Measurements from ENCODE around the gene MYO1H.
"Not testable (repeated sequence)": the region's sequence is repeated elsewhere in the genome, so short reads cannot be mapped to it uniquely, and the experiment has no call there.

MYO1H gene

DNA sequence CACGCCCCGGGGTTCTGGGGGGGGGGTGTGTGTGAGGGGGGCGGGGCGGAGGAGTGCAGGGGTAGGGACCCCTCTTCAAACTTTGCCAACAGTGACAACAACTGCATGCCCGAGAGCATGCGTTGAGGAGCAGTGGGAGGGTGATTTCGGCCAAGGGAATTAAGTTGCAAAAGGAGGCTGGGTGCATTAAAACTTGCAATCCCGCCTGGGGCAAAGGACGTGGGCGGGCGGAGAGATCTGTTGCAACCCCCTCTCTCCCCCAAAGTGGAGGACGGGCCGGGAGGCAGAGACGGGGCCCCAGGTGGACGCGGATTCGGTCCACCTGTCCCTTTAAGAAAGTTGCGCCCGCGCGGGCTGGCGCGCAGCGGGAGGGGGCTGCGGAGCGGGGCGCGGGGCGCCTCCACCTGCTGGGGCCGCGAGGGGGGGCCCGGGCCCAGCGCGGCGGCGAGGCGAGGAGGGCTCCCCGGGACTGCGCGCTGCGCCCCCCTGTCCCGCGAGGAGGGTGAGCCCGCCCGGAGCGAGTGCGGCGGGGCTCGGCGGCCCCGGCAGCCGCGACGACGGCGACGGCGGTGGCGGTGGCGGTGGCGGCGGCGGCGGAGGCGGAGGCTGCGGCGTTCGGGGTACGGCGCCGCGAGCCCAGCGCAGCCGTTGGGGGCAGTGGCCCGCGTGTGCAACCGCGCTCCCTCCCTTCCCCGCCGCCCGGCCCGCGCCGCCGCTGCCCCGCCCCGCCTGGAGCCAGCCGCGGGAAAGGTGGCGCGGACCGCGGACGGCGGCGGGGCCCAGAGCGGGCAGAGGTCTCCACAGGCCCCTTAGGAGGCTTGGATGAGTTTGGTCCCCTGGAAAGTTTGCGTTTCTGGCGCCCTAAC, 38.1 kb upstream of the MYO1H start:
- Histone ChIP-seq H3K9ac (ENCODE audit: low read depth in 1 of 2, low read length in 2 of 2) (peak overlapping the region in 1 of 2 donors; percentile 25), H3K36me3 (ENCODE audit: control insufficient read depth in 2 of 2, insufficient read depth in 2 of 2, low read length in 2 of 2) (no peaks in the 10 kb centered on the region), H3K4me1 (ENCODE audit: control insufficient read depth in 2 of 2, insufficient read depth in 2 of 2, low read length in 2 of 2) (peaks cover 2 to 7% of the 10 kb centered on the region in 2 donors), H3K27ac (ENCODE audit: low read depth in 2 of 2, low read length in 2 of 2) (no peak overlapping the region), H3K4me3 (ENCODE audit: low read length in 2 of 2) (peak overlapping the region; percentile 58 to 71), H3K27me3 (ENCODE audit: control insufficient read depth in 2 of 2, insufficient read depth in 2 of 2, low read length in 2 of 2) (peaks cover 23 to 31% of the 10 kb centered on the region in 2 donors), H3K9me3 (ENCODE audit: control insufficient read depth in 2 of 2, low read length in 2 of 2) (no peaks in the 10 kb centered on the region)

DNA sequence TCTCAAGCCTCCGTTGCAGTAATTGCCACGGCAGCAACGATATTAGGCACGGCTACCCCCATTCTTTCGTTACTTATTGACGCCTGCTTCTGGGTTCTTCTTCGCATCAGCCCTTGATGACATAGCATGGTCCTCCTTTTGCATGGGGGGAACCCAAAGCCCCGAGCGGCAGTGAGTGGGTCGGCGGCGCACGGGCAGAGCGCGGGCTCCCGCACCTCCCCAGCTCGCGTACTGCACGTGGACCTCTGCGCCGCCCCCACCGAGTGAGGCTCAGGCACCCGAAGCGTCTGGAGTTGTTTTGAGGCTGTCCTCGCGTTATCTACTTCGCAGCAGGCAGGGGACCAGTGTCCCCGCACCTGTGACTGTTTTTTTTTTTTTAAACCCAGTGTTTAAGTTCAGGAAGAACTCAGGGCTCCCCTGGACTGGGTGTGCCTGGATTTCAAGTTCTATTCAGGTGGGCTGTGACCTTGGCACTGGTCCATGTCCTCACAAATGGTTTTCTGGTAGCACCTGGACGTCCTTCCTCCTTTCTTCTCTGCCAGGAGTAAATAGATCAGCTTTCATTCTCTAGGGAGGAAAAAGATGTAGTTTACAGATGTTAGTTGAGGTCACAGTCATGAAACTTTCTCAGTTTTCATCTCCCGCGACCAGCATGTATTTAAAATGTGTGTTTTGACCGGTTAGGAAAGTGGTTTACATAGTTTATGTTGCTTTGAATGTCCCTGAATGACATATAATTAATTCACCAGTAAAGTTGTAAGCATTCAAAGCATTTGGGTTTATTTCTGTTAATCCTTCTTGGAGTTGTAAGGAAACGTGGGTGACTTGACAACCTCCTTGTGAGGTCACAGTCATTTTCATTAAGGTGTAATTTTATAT, 37.2 kb upstream of the MYO1H start:
- no peaks in the 10 kb centered on the region for H3K9me3 ChIP-seq (ENCODE audit: control insufficient read depth in 2 of 2, low read length in 2 of 2)
- no peak overlapping the region for H3K27ac ChIP-seq (ENCODE audit: low read depth in 2 of 2, low read length in 2 of 2)
- no peaks in the 10 kb centered on the region for H3K36me3 ChIP-seq (ENCODE audit: control insufficient read depth in 2 of 2, insufficient read depth in 2 of 2, low read length in 2 of 2)
- peak overlapping the region in 1 of 2 donors; percentile 25 for H3K9ac ChIP-seq (ENCODE audit: low read depth in 1 of 2, low read length in 2 of 2)
- peaks cover 23 to 28% of the 10 kb centered on the region in 2 donors for H3K27me3 ChIP-seq (ENCODE audit: control insufficient read depth in 2 of 2, insufficient read depth in 2 of 2, low read length in 2 of 2)
- peaks cover 2 to 7% of the 10 kb centered on the region in 2 donors for H3K4me1 ChIP-seq (ENCODE audit: control insufficient read depth in 2 of 2, insufficient read depth in 2 of 2, low read length in 2 of 2)
- H3K4me3 ChIP-seq (ENCODE audit: low read length in 2 of 2) = peak overlapping the region; percentile 57 to 71

DNA sequence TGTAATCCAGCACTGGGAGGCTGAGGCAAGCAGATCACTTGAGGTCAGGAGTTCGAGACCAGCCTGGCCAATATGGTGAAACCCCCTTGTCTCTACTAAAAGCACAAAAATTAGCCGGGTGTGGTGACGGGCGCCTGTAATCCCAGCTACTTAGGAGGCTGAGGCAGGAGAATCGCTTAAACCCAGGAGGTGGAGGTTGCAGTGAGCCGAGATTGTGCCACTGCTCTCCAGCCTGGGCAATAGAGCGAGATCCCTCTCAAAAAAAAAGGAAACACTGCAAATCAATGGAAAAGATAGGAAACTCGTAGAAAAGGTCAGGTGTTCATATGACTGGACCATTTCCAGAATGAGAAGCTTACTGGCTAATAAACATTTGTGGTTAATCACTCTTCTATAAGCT, 26.4 kb upstream of the MYO1H start:
- not testable (repeated sequence) for H3K9me3 ChIP-seq (ENCODE audit: control insufficient read depth in 2 of 2, low read length in 2 of 2); H3K27ac ChIP-seq (ENCODE audit: low read depth in 2 of 2, low read length in 2 of 2); H3K36me3 ChIP-seq (ENCODE audit: control insufficient read depth in 2 of 2, insufficient read depth in 2 of 2, low read length in 2 of 2); H3K9ac ChIP-seq (ENCODE audit: low read depth in 1 of 2, low read length in 2 of 2); H3K4me3 ChIP-seq (ENCODE audit: low read length in 2 of 2); H3K4me1 ChIP-seq (ENCODE audit: control insufficient read depth in 2 of 2, insufficient read depth in 2 of 2, low read length in 2 of 2); H3K27me3 ChIP-seq (ENCODE audit: control insufficient read depth in 2 of 2, insufficient read depth in 2 of 2, low read length in 2 of 2)

DNA sequence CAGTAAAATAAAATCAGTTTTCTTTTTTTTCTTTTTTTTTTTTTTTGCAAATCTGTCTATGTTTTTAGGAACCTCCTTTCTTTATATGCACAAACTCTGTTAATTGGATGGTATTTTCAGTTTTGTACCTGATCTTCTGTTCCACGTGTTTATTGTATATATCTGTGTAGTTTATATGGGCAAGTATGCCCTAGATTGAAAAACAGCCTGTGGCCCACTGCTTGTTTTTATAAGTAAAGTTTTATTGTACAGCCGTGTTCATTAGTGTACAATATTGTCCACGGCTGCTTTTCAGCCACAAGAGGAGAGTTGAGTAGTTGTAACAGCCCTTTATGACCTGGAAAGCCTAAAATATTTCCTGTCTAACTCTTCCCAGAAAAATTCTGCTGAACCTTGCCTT, 18.7 kb upstream of the MYO1H start:
- Histone ChIP-seq H3K4me3 (ENCODE audit: low read length in 2 of 2) (no peak overlapping the region), H3K9ac (ENCODE audit: low read depth in 1 of 2, low read length in 2 of 2) (no peak overlapping the region), H3K36me3 (ENCODE audit: control insufficient read depth in 2 of 2, insufficient read depth in 2 of 2, low read length in 2 of 2) (no peaks in the 10 kb centered on the region), H3K9me3 (ENCODE audit: control insufficient read depth in 2 of 2, low read length in 2 of 2) (no peaks in the 10 kb centered on the region), H3K4me1 (ENCODE audit: control insufficient read depth in 2 of 2, insufficient read depth in 2 of 2, low read length in 2 of 2) (no peaks in the 10 kb centered on the region), H3K27ac (ENCODE audit: low read depth in 2 of 2, low read length in 2 of 2) (no peak overlapping the region), H3K27me3 (ENCODE audit: control insufficient read depth in 2 of 2, insufficient read depth in 2 of 2, low read length in 2 of 2) (peaks cover 0 to 6% of the 10 kb centered on the region in 2 donors)

DNA sequence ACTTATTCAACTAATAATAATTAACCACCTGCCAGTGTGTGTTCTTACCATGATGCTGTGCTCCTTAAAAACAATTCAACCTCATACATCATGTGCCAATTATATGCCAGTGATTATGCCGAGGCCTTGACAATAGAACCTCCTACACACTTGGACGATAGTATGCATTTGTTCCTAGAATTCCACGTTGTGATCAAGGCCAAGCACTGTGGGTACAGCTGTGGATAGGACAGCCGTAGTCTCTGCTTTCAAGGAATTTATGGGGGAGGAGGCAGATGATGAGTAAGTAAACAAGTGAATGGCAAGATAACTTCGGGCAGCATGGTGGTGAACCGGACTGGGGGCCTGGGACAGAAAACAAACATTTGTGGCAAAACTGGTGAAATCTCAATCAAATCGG, 18.0 kb upstream of the MYO1H start:
- Histone ChIP-seq H3K9ac (ENCODE audit: low read depth in 1 of 2, low read length in 2 of 2) (no peak overlapping the region), H3K36me3 (ENCODE audit: control insufficient read depth in 2 of 2, insufficient read depth in 2 of 2, low read length in 2 of 2) (no peaks in the 10 kb centered on the region), H3K4me1 (ENCODE audit: control insufficient read depth in 2 of 2, insufficient read depth in 2 of 2, low read length in 2 of 2) (no peaks in the 10 kb centered on the region), H3K4me3 (ENCODE audit: low read length in 2 of 2) (no peak overlapping the region), H3K27me3 (ENCODE audit: control insufficient read depth in 2 of 2, insufficient read depth in 2 of 2, low read length in 2 of 2) (peaks cover 0 to 6% of the 10 kb centered on the region in 2 donors), H3K27ac (ENCODE audit: low read depth in 2 of 2, low read length in 2 of 2) (no peak overlapping the region), H3K9me3 (ENCODE audit: control insufficient read depth in 2 of 2, low read length in 2 of 2) (no peaks in the 10 kb centered on the region)

DNA sequence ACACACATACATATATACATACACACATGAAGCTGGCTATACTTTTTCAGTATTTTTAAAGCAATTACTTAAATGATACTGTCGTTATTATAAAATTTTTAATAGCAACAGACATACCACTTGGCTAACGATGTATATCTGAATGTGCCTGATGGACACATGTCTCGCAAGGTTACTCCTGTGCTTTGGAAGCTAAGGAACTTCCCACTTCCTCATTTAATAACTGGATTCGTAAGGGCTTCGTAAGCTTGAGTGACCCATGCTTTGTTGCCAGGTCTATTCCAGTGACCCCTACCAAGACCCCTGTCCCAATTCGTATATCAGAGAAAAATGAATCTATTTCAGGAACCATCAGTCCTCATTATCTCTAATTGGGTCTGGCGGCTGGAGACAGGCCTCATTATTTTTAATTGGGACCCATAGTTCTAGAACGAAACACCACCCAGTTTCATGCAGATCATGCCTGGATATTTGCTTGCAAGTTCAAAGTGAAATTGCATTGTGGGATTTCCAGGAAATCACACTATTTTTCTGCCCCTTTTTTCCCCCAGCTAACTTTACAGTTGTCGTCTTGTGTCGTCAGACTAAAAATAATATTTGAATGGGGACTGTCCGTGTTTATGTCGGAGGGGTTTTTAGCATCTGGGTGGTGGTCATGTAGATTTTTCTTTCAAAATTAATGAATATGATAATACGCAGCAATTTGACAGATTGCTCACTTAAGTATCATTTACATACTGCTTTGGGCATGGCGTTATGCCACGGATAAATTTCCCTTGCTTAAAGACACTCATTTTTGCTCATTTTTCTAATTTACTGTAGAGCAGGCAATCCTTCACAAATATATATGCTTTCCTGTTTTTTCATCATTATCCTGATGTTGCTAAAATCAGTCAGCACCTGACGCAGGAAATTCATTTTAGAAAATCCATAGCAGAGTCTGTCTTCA, 17.1 kb upstream of the MYO1H start:
- Histone ChIP-seq H3K36me3 (ENCODE audit: control insufficient read depth in 2 of 2, insufficient read depth in 2 of 2, low read length in 2 of 2) (no peaks in the 10 kb centered on the region), H3K27ac (ENCODE audit: low read depth in 2 of 2, low read length in 2 of 2) (no peak overlapping the region), H3K9me3 (ENCODE audit: control insufficient read depth in 2 of 2, low read length in 2 of 2) (no peaks in the 10 kb centered on the region), H3K9ac (ENCODE audit: low read depth in 1 of 2, low read length in 2 of 2) (no peak overlapping the region), H3K4me3 (ENCODE audit: low read length in 2 of 2) (no peak overlapping the region), H3K27me3 (ENCODE audit: control insufficient read depth in 2 of 2, insufficient read depth in 2 of 2, low read length in 2 of 2) (peaks cover 0 to 6% of the 10 kb centered on the region in 2 donors), H3K4me1 (ENCODE audit: control insufficient read depth in 2 of 2, insufficient read depth in 2 of 2, low read length in 2 of 2) (no peaks in the 10 kb centered on the region)

DNA sequence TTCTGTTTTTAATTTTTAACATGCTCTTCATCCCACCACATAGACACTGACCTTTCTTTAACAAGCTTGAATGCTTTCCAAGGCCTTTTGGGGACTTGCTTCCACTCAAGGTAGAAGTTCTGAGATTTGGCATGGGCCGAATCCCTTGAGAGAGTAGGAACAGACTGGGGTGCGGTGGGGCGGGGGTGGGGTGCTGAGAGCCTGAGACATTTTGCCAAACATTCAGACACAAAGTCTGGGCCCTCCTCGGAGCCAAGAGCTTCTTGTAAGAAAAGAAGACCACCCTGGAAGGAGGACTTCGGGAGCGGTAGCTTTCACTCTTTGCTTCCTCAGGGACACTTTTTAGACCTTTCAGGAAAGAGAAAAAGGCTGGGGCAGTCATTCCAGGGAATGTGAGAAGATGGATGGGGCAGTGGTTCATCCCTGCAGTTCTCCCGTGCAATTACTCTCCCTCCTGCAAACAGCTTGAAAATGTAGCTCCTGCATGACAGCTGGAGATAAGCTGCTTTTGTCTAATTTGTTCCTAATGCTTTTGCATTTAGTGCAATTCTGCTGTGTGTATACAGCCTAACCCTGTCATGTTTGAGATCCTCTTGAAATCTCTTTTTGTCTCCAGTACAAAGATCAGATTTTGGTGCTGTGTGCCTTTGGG, 16.3 kb upstream of the MYO1H start:
- Histone ChIP-seq H3K27ac (ENCODE audit: low read depth in 2 of 2, low read length in 2 of 2) (no peak overlapping the region), H3K36me3 (ENCODE audit: control insufficient read depth in 2 of 2, insufficient read depth in 2 of 2, low read length in 2 of 2) (no peaks in the 10 kb centered on the region), H3K9ac (ENCODE audit: low read depth in 1 of 2, low read length in 2 of 2) (no peak overlapping the region), H3K4me3 (ENCODE audit: low read length in 2 of 2) (no peak overlapping the region), H3K9me3 (ENCODE audit: control insufficient read depth in 2 of 2, low read length in 2 of 2) (no peaks in the 10 kb centered on the region), H3K27me3 (ENCODE audit: control insufficient read depth in 2 of 2, insufficient read depth in 2 of 2, low read length in 2 of 2) (peaks cover 0 to 6% of the 10 kb centered on the region in 2 donors), H3K4me1 (ENCODE audit: control insufficient read depth in 2 of 2, insufficient read depth in 2 of 2, low read length in 2 of 2) (no peaks in the 10 kb centered on the region)

DNA sequence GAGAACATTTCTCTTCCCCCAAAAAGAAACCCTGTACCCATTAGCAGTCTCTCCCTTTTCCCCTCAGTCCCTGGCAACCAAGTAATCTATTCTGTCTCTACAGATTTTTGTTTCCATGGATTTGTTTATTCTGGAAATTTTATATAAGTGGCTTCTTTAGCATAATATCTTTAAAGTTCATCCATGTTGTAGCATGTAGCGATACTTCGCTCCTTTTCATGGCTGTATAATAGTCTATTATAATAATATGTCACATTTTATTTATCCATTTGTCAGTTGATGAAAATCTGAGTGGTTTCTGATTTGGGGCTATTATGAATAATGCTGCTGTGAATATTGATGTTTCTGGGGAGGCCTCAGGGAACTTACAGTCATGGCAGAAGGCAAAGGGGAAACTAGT, 12.8 kb upstream of the MYO1H start:
- Histone ChIP-seq H3K9ac (ENCODE audit: low read depth in 1 of 2, low read length in 2 of 2) (no peak overlapping the region), H3K36me3 (ENCODE audit: control insufficient read depth in 2 of 2, insufficient read depth in 2 of 2, low read length in 2 of 2) (no peaks in the 10 kb centered on the region), H3K9me3 (ENCODE audit: control insufficient read depth in 2 of 2, low read length in 2 of 2) (no peaks in the 10 kb centered on the region), H3K4me3 (ENCODE audit: low read length in 2 of 2) (no peak overlapping the region), H3K27me3 (ENCODE audit: control insufficient read depth in 2 of 2, insufficient read depth in 2 of 2, low read length in 2 of 2) (peaks cover 0 to 2% of the 10 kb centered on the region in 2 donors), H3K27ac (ENCODE audit: low read depth in 2 of 2, low read length in 2 of 2) (no peak overlapping the region), H3K4me1 (ENCODE audit: control insufficient read depth in 2 of 2, insufficient read depth in 2 of 2, low read length in 2 of 2) (no peaks in the 10 kb centered on the region)

DNA sequence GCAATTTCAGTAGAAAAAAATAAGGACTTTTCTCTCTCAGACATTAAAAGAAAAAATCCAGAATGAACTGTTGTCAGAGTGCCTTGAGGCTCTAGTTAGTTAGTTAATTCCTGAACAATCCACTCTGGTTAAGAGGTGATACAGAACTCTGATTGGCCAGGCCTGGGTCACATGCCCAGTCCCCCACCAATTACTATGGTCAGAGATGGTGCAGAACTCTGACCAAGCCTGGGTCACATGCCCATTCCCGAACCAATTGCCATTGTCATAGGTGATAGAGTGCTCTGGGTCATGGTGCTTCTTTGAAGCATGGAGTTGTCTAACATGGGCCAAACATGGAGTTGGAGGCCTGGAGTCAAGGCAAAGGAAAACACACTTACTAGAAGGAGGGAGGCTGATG, 11.1 kb upstream of the MYO1H start:
- Histone ChIP-seq H3K4me1 (ENCODE audit: control insufficient read depth in 2 of 2, insufficient read depth in 2 of 2, low read length in 2 of 2) (no peaks in the 10 kb centered on the region), H3K9me3 (ENCODE audit: control insufficient read depth in 2 of 2, low read length in 2 of 2) (no peaks in the 10 kb centered on the region), H3K9ac (ENCODE audit: low read depth in 1 of 2, low read length in 2 of 2) (no peak overlapping the region), H3K4me3 (ENCODE audit: low read length in 2 of 2) (no peak overlapping the region), H3K27me3 (ENCODE audit: control insufficient read depth in 2 of 2, insufficient read depth in 2 of 2, low read length in 2 of 2) (no peaks in the 10 kb centered on the region), H3K36me3 (ENCODE audit: control insufficient read depth in 2 of 2, insufficient read depth in 2 of 2, low read length in 2 of 2) (no peaks in the 10 kb centered on the region), H3K27ac (ENCODE audit: low read depth in 2 of 2, low read length in 2 of 2) (no peak overlapping the region)
